Vagina (tissue), 2 donors: ENCODE results near the gene CST9.

Source experiments
- POLR2A ChIP-seq, 2 donors: fragments of 450-650 bp; IDR thresholded peaks; one replicate each; pipeline ENCODE4 v1.6.1; 2017; ENCODE audit warnings: antibody characterized with exemption in 2 of 2, mild to moderate bottlenecking in 2 of 2, moderate library complexity in 2 of 2
- POLR2AphosphoS5 ChIP-seq, 2 donors: sonication (generic); formaldehyde crosslinking; IDR thresholded peaks; one replicate each; pipeline ENCODE4 v1.9.0; 2017; ENCODE audit warnings: antibody characterized with exemption in 2 of 2, mild to moderate bottlenecking in 2 of 2, low read depth in 1 of 2; ENCODE audit not compliant: insufficient read depth in 1 of 2
- TF ChIP-seq, protein P1 (sequence below), 3 experiments: fragments of 450-650 bp in 2 of 3; fragments of 200-600 bp in 1 of 3; sonication (generic) in 1 of 3; IDR thresholded peaks; one replicate each; pipeline ENCODE4 v1.5.1; 2017 to 2019; ENCODE audit warnings: antibody characterized with exemption in 3 of 3, mild to moderate bottlenecking in 2 of 3, moderate library complexity in 2 of 3

DNA sequence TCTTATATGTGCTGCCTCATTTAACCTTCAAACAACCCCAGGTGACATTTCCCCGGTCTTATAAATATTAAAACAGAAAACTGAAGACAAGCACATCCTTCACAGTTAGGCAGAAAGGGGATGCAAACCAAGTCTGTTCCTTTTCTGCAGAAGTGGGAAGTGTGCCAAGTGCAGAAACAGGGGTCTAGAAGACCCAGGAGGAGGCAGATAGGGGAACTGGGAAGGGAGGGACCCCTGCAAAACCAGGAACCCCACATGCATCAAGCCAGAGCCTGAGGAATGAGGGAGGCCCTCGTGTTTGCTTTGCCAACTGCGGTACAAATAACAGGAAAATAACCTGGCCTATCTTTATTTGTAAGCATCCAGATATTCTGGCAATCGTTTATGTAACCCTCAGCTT lies 49.0 kb upstream of the CST9 start:
- TF ChIP-seq, protein P1, sequence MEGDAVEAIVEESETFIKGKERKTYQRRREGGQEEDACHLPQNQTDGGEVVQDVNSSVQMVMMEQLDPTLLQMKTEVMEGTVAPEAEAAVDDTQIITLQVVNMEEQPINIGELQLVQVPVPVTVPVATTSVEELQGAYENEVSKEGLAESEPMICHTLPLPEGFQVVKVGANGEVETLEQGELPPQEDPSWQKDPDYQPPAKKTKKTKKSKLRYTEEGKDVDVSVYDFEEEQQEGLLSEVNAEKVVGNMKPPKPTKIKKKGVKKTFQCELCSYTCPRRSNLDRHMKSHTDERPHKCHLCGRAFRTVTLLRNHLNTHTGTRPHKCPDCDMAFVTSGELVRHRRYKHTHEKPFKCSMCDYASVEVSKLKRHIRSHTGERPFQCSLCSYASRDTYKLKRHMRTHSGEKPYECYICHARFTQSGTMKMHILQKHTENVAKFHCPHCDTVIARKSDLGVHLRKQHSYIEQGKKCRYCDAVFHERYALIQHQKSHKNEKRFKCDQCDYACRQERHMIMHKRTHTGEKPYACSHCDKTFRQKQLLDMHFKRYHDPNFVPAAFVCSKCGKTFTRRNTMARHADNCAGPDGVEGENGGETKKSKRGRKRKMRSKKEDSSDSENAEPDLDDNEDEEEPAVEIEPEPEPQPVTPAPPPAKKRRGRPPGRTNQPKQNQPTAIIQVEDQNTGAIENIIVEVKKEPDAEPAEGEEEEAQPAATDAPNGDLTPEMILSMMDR (IDR thresholded peaks at IDR 0.05) = no peak
- TF ChIP-seq POLR2AphosphoS5 (IDR thresholded peaks at IDR 0.05; ENCODE audit: insufficient read depth in 1 of 2, low read depth in 1 of 2) (no peak), POLR2A (IDR thresholded peaks at IDR 0.05) (no peak)
